Uterus (tissue), 2 donors: ENCODE measurements around the gene LSM4.

Experiments used
- POLR2A ChIP-seq, 2 donors: fragments of 450-650 bp; IDR thresholded peaks; one replicate each; pipeline ENCODE4 v1.6.1; 2016; ENCODE audit warnings: antibody characterized with exemption in 2 of 2, mild to moderate bottlenecking in 1 of 2, moderate library complexity in 1 of 2
- TF ChIP-seq, protein P1 (sequence below), 4 experiments: fragments of 200-600 bp in 2 of 4; fragments of 450-650 bp in 2 of 4; sonication (generic) in 2 of 4; IDR thresholded peaks; one replicate each; pipeline ENCODE4 v1.5.1; 2016 to 2019; ENCODE audit warnings: antibody characterized with exemption in 4 of 4, mild to moderate bottlenecking in 2 of 4, moderate library complexity in 1 of 4

DNA sequence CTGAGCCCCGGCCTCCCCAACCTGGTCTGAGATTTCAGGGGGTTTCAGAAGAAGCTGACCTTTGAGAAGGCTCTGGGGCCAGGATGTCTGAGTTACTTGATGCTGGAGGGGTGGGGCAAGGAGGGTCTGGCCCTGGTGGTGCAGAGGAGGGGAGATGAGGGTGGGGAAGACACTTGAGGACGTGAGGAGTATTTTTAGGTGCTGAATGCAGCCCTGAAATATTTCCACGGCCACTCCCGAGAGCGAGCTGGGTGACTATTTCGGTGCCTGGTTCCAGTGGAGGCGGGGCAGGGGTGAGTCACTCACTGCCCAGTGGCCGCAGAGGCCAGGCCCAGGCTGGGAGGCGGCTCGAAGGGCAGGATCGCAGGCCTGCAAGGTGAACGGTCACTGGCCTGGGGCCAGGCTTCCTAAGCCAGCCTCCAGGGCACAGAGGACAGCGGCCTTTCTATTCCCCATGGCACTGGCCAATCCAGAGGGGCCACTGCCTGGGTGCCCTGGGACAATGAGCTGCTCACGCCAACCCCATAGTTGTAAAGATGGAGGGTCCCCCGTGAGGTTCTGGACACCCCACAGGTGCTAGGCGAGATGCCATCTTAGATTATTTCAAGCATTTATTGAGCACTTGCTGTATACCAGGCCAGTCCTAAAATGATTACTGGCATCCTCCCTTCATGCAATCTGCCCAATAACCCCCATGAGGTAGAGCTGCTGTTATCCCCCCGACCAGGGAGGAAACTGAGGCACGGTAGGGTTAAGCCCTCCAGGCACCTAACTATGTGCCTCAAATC is 21.8 kb downstream of the LSM4 start:
- TF ChIP-seq, protein P1, sequence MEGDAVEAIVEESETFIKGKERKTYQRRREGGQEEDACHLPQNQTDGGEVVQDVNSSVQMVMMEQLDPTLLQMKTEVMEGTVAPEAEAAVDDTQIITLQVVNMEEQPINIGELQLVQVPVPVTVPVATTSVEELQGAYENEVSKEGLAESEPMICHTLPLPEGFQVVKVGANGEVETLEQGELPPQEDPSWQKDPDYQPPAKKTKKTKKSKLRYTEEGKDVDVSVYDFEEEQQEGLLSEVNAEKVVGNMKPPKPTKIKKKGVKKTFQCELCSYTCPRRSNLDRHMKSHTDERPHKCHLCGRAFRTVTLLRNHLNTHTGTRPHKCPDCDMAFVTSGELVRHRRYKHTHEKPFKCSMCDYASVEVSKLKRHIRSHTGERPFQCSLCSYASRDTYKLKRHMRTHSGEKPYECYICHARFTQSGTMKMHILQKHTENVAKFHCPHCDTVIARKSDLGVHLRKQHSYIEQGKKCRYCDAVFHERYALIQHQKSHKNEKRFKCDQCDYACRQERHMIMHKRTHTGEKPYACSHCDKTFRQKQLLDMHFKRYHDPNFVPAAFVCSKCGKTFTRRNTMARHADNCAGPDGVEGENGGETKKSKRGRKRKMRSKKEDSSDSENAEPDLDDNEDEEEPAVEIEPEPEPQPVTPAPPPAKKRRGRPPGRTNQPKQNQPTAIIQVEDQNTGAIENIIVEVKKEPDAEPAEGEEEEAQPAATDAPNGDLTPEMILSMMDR (IDR thresholded peaks at IDR 0.05): no peak
- TF ChIP-seq POLR2A (IDR thresholded peaks at IDR 0.05): peak in 1 of 2 donors; percentile 24
